Neural cell (in vitro differentiated cells): ENCODE results near the gene ARID1B. TPM values are rescaled to one million over a fixed set of nuclear protein-coding genes. Genes with fewer than 3 reads are reported as not detected.

Experiments used
- H2AFZ ChIP-seq: fragments of 200-600, 300-800 bp; sonication (generic), shearing (Covaris generic); 2 replicates; pipeline ENCODE4 v1.6.0; 2014; ENCODE audit warnings: low read depth, mild to moderate bottlenecking, antibody characterized with exemption, low read length, moderate library complexity
- H3F3A ChIP-seq: fragments of 200-600 bp; shearing (Covaris generic); 2 replicates; pipeline ENCODE4 v1.6.1; 2016; ENCODE audit warnings: mild to moderate bottlenecking, moderate library complexity, mixed read lengths, antibody characterized with exemption, low read length; ENCODE audit not compliant: insufficient read depth, poor library complexity, severe bottlenecking
- H3K27ac ChIP-seq: fragments of 200-600, 300-800 bp; sonication (generic), shearing (Covaris generic); 2 replicates; pipeline ENCODE4 v1.5.1; 2014; ENCODE audit warnings: mild to moderate bottlenecking, low read length, moderate library complexity
- H3K27me3 ChIP-seq: fragments of 300-800, 200-600 bp; sonication (generic), shearing (Covaris generic); 2 replicates; pipeline ENCODE4 v1.6.0; 2014; ENCODE audit warnings: mild to moderate bottlenecking, low read depth, low read length, moderate library complexity; ENCODE audit not compliant: insufficient read depth
- H3K36me3 ChIP-seq: fragments of 300-800, 200-600 bp; sonication (generic), shearing (Covaris generic); 2 replicates; pipeline ENCODE4 v1.5.1; 2014; ENCODE audit warnings: mild to moderate bottlenecking, antibody characterized with exemption, low read length, moderate library complexity; ENCODE audit not compliant: insufficient read depth
- H3K4me2 ChIP-seq: fragments of 300-800, 200-600 bp; sonication (generic), shearing (Covaris generic); 2 replicates; pipeline ENCODE4 v1.6.0; 2014; ENCODE audit warnings: mild to moderate bottlenecking, low read length
- H3K4me3 ChIP-seq: fragments of 300-800, 200-600 bp; sonication (generic), shearing (Covaris generic); 2 replicates; pipeline ENCODE4 v1.5.1; 2014; ENCODE audit warnings: mild to moderate bottlenecking, low read length, moderate library complexity
- H3K79me2 ChIP-seq: fragments of 200-600 bp; shearing (Covaris generic); replicated peaks from 2 replicates; pipeline ENCODE4 v1.6.0; 2014; ENCODE audit warnings: mild to moderate bottlenecking, low read length, moderate library complexity; ENCODE audit not compliant: insufficient read depth
- H3K9ac ChIP-seq: fragments of 300-800, 200-600 bp; sonication (generic), shearing (Covaris generic); 2 replicates; pipeline ENCODE4 v1.6.1; 2016; ENCODE audit warnings: mild to moderate bottlenecking, low read length, mixed read lengths
- H3K9me2 ChIP-seq: fragments of 200-600 bp; shearing (Covaris generic); 2 replicates; pipeline ENCODE4 v1.6.1; 2016; ENCODE audit warnings: mild to moderate bottlenecking, low read length, mixed read lengths; ENCODE audit not compliant: insufficient read depth
- H3K9me3 ChIP-seq: fragments of 200-600, 300-800 bp; sonication (generic), shearing (Covaris generic); 2 replicates; pipeline ENCODE4 v1.6.1; 2016; ENCODE audit warnings: mild to moderate bottlenecking, mixed run types, low read length, moderate library complexity, mixed read lengths
- H4K20me1 ChIP-seq: fragments of 200-600 bp; shearing (Covaris generic); 2 replicates; pipeline ENCODE4 v1.6.1; 2016; ENCODE audit warnings: mild to moderate bottlenecking, mixed run types; ENCODE audit not compliant: insufficient read depth
- CTCF ChIP-seq: fragments of 450-650 bp; IDR thresholded peaks from 2 replicates; pipeline ENCODE4 v1.5.1; 2014; ENCODE audit warnings: antibody characterized with exemption, mild to moderate bottlenecking, moderate library complexity; ENCODE audit not compliant: poor library complexity, severe bottlenecking
- EP300 ChIP-seq: fragments of 450-650 bp; conservative IDR thresholded peaks from 2 replicates; pipeline ENCODE4 v1.6.1; 2014; ENCODE audit warnings: antibody characterized with exemption, mild to moderate bottlenecking, moderate library complexity; ENCODE audit not compliant: poor library complexity, severe bottlenecking
- EZH2 ChIP-seq: fragments of 200-600, 300-800 bp; shearing (Covaris generic), sonication (generic); IDR thresholded peaks from 2 replicates; pipeline ENCODE4 v1.6.1; 2014; ENCODE audit warnings: antibody characterized with exemption, low read length, borderline replicate concordance, mild to moderate bottlenecking; ENCODE audit not compliant: insufficient read depth, poor library complexity, severe bottlenecking
- MXI1 ChIP-seq: fragments of 450-650 bp; conservative IDR thresholded peaks from 2 replicates; pipeline ENCODE4 v1.6.1; 2014; ENCODE audit warnings: antibody characterized with exemption, mild to moderate bottlenecking; ENCODE audit not compliant: poor library complexity, severe bottlenecking
- POLR2AphosphoS5 ChIP-seq: IDR thresholded peaks from 2 replicates; pipeline ENCODE4 v1.6.1; 2012
- RAD21 ChIP-seq: fragments of 450-650 bp; conservative IDR thresholded peaks from 2 replicates; pipeline ENCODE4 v1.6.1; 2014; ENCODE audit warnings: antibody characterized with exemption, mild to moderate bottlenecking, moderate library complexity
- REST ChIP-seq: IDR thresholded peaks from 2 replicates; pipeline ENCODE4 v1.6.1; 2012; ENCODE audit warnings: borderline replicate concordance
- SMC3 ChIP-seq: fragments of 450-650 bp; conservative IDR thresholded peaks from 2 replicates; pipeline ENCODE4 v1.6.1; 2014; ENCODE audit warnings: antibody characterized with exemption, mild to moderate bottlenecking, moderate library complexity; ENCODE audit not compliant: poor library complexity
- TAF1 ChIP-seq: IDR thresholded peaks from 2 replicates; pipeline ENCODE4 v1.6.1; 2012; ENCODE audit warnings: low read depth
- polyA plus RNA-seq: library from polyadenylated mRNA; depleted of rRNA; stranded (reverse); fragments of >200 nt; gene quantifications from 2 replicates; pipeline ENCODE4 v1.2.3, GENCODE V29; 2014

Gene ARID1B
- polyA plus RNA-seq, 1 donor from 2014 or later = 35.0 TPM

DNA sequence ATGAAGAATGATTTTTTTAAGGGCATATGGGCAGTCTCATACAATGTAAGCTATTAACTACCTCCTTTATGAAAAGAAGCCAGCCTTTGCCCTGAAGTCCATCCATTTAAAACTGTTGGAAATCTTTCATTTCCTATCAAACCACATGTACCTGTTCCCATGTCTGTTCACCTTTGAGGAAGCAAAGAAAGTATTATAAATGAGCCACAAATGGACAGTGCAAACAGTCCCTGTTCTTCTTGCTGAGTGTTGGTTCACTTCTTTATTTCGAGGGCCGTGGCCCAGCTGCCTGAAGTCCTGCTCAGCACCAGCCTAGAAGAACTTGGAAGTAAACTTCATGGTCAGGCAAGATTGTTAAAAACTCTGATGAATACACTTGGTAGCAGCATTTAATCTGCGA lies 433.8 kb downstream of the ARID1B start:
- no peaks in the 10 kb centered on the region for H3K27me3 ChIP-seq

DNA sequence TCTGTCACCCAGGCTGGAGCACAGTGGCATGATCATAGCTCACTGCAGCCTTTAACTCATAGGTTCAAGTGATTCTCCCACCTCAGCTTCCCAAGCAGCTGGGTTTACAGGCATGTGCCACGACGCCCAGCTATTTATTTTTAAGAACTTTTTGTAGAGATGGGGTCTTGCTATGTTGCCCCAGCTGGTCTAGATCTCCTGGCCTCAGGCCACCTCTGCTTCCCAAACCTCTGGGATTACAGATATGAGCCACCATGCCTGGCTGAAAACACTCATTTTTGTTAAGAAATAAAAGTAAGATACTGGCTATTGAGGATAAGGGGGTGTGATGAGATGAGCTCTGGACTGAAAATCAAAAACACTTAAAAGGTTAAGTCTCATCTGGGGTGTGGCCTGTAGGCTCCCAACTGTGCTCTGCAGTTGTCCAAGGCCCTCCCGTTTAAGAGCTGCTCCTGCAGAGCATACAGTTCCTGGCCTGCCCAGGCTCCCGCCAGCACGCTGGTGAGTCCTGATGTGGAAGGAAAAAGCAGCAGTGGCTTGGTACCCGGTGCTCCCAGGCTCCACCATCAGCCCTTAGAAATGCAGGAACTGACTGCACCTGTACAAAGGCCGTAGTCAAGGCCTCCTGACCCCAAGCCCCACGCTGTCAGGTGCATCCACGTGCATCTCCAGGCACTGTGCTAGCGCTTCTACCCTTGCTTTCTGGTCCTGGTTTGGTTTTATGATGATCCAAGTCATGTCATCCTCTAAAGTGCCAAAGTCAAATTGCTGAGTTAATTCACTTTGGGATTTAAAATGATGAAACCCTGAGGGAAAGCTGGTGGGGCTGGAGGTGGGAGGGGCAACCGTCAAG lies 434.7 kb downstream of the ARID1B start:
- no peak overlapping the region for H3K9ac ChIP-seq
- no peaks in the 10 kb centered on the region for H3K79me2 ChIP-seq
- no peak overlapping the region for H2AFZ ChIP-seq
- H4K20me1 ChIP-seq = no peaks in the 10 kb centered on the region
- no peaks in the 10 kb centered on the region for H3K27me3 ChIP-seq
- H3K9me2 ChIP-seq = no peaks in the 10 kb centered on the region
- no peak overlapping the region for H3K27ac ChIP-seq
- peaks cover 9% of the 10 kb centered on the region for H3K36me3 ChIP-seq
- no peak overlapping the region for H3K4me3 ChIP-seq
- no peak overlapping the region for H3K4me2 ChIP-seq
- H3K9me3 ChIP-seq = no peaks in the 10 kb centered on the region
- TF ChIP-seq EP300 = no peak
- TF ChIP-seq POLR2AphosphoS5 = no peak
- TF ChIP-seq SMC3 = no peak
- TF ChIP-seq MXI1 = no peak
- no peak for TF ChIP-seq CTCF
- TF ChIP-seq TAF1 = no peak
- no peak for TF ChIP-seq RAD21
- no peak for TF ChIP-seq REST
- TF ChIP-seq EZH2 = no peak
- peaks cover 12% of the 10 kb centered on the region for H3F3A ChIP-seq

More for the DNA sequence above, 433.8 kb downstream of the ARID1B start:
- Histone ChIP-seq H3K79me2 (no peaks in the 10 kb centered on the region), H3K4me2 (no peak overlapping the region), H3K9me3 (no peaks in the 10 kb centered on the region), H4K20me1 (no peaks in the 10 kb centered on the region), H2AFZ (no peak overlapping the region), H3K4me3 (no peak overlapping the region), H3K9me2 (no peaks in the 10 kb centered on the region), H3K9ac (no peak overlapping the region), H3F3A (peaks cover 12% of the 10 kb centered on the region), H3K36me3 (peaks cover 14% of the 10 kb centered on the region), H3K27ac (no peak overlapping the region)
- no peak for TF ChIP-seq TAF1
- TF ChIP-seq RAD21 = no peak
- no peak for TF ChIP-seq EP300
- no peak for TF ChIP-seq CTCF
- no peak for TF ChIP-seq SMC3
- no peak for TF ChIP-seq MXI1
